Spleen (tissue), 11 donors: ENCODE data around the gene DUOXA2. TPM values are rescaled to one million over a fixed set of nuclear protein-coding genes. Genes with fewer than 3 reads are reported as not detected.

Experiments used
- DNase-seq: peaks from one replicate; pipeline ENCODE4 v3.0.0-alpha.2; 2020
- H3K27ac ChIP-seq, 8 donors: fragments of 200-600 bp; sonication (generic) in 7 of 8; 1 replicate in 4 of 8; 2 replicates in 4 of 8; pipeline versions ENCODE4 v1.5.0 to v1.8.0; 2016 to 2021; ENCODE audit warnings: inconsistent platforms in 4 of 8, mild to moderate bottlenecking in 4 of 8, moderate library complexity in 1 of 8
- H3K27me3 ChIP-seq, 7 donors: fragments of 200-600 bp; sonication (generic) in 6 of 7; replicated peaks in 1 of 7; 1 replicate in 4 of 7; 2 replicates in 3 of 7; pipeline versions ENCODE4 v1.5.0 to v1.8.0; 2016 to 2021; ENCODE audit warnings: inconsistent platforms in 3 of 7, mild to moderate bottlenecking in 1 of 7
- H3K36me3 ChIP-seq, 6 donors: fragments of 200-600 bp; sonication (generic) in 5 of 6; 1 replicate in 4 of 6; 2 replicates in 2 of 6; pipeline versions ENCODE4 v1.5.0 to v1.8.0; 2016 to 2021; ENCODE audit warnings: inconsistent platforms in 2 of 6
- H3K4me1 ChIP-seq, 6 donors: fragments of 200-600 bp; sonication (generic) in 5 of 6; 1 replicate in 3 of 6; 2 replicates in 3 of 6; pipeline versions ENCODE4 v1.5.0 to v1.8.0; 2016 to 2021; ENCODE audit warnings: inconsistent platforms in 3 of 6
- H3K4me3 ChIP-seq, 8 donors: fragments of 200-600 bp; sonication (generic) in 7 of 8; 1 replicate in 4 of 8; 2 replicates in 4 of 8; pipeline versions ENCODE4 v1.5.0 to v1.8.0; 2016 to 2021; ENCODE audit warnings: inconsistent platforms in 4 of 8, mild to moderate bottlenecking in 4 of 8, moderate library complexity in 2 of 8
- H3K9me3 ChIP-seq, 8 donors: fragments of 200-600 bp; sonication (generic) in 7 of 8; 1 replicate in 4 of 8; 2 replicates in 4 of 8; pipeline versions ENCODE4 v1.5.0 to v1.8.0; 2016 to 2021; ENCODE audit warnings: inconsistent platforms in 4 of 8
- CTCF ChIP-seq, 11 experiments: fragments of 200-600 bp in 7 of 11; fragments of 450-650 bp in 4 of 11; sonication (generic) in 4 of 11; IDR thresholded peaks in 8 of 11; conservative IDR thresholded peaks in 3 of 11; 1 replicate in 7 of 11; 2 replicates in 4 of 11; pipeline versions ENCODE4 v1.4.0 to v1.8.0; 2016 to 2021; ENCODE audit warnings: antibody characterized with exemption in 11 of 11, inconsistent platforms in 4 of 11, mild to moderate bottlenecking in 1 of 11
- POLR2A ChIP-seq, 3 donors: fragments of 450-650 bp; IDR thresholded peaks; one replicate each; pipeline ENCODE4 v1.5.1; 2017; ENCODE audit warnings: antibody characterized with exemption in 3 of 3, mild to moderate bottlenecking in 1 of 3
- POLR2AphosphoS5 ChIP-seq, 3 donors: sonication (generic); formaldehyde crosslinking; IDR thresholded peaks; one replicate each; pipeline ENCODE4 v1.5.1; 2017; ENCODE audit warnings: antibody characterized with exemption in 3 of 3
- WGBS, 5 donors: extraction: QIAGEN DNeasy Blood & Tissue Kit in 3 of 5; methylation state at CpG; one replicate each; pipeline versions ENCODE4 v1.1.5 to v1.1.7; 2013 to 2018; 5-methylcytosine and 5-hydroxymethylcytosine counted together
- intact Hi-C: fragments of 100-400 bp; cut with DNase I; formaldehyde crosslinking; loops from one replicate; pipeline ENCODE4 v1.15.0; 2023; ENCODE audit warnings: low total_unique reads
- polyA plus RNA-seq, 3 donors: library from polyadenylated mRNA; stranded (reverse); fragments of 200-250 nt; gene quantifications; one replicate each; pipeline ENCODE4 v1.2.1, GENCODE V29; 2013
- total RNA-seq, 7 donors: library from RNA; depleted of rRNA in 3 of 7; stranded (reverse); fragments of >200 nt in 3 of 7; fragmentation: NEBNext Ultra II Directional in 4 of 7; extraction: Animal tissue kit (Norgen Biotek cat#: 25700) in 4 of 7; gene quantifications; one replicate each; pipeline versions ENCODE4 v1.1.0 to v1.2.1, GENCODE V29; 2016 to 2021
- donor health status: healthy with polysubstance abuse.
- donor health status: DM: no; HTN: no; CAD: no; lungs with moderate emphysema.
- donor health status: DM: no; HTN: no; CAD: no.
- donor health status: Bipolar disorder and iron deficiency.
- donor health status: healthy.
- donor health status: DM: no; HTN: no; CAD: no.
- donor health status: DM: yes; HTN: yes; CAD: no.

DUOXA2 gene
- total and polyA plus RNA-seq, 10 donors, result 0.06 TPM; not detected in 9

GRCh38 chr15:45143946-45144345 is 29.8 kb downstream of the DUOXA2 start:
- no peaks in the 10 kb centered on the region for H3K36me3 ChIP-seq
- no peak overlapping the region for H3K27ac ChIP-seq
- 83 to 87% (median 85%) methylated on average over 10 to 11 of the region's 11 CpGs for WGBS, 5 donors
- peak in 1 of 3 donors; percentile 29 for TF ChIP-seq POLR2AphosphoS5 (IDR thresholded peaks at IDR 0.05)
- TF ChIP-seq CTCF (IDR thresholded peaks at IDR 0.05 in 8 of 11, conservative IDR thresholded peaks at IDR 0.05 in 3 of 11), result no peak
- TF ChIP-seq POLR2A (IDR thresholded peaks at IDR 0.05), result no peak
- no peak overlapping the region for H3K4me3 ChIP-seq
- H3K4me1 ChIP-seq, result no peaks in the 10 kb centered on the region
- no peaks in the 10 kb centered on the region for H3K9me3 ChIP-seq
- DNase-seq, result no peak
- intact Hi-C loops, result no loop called here
- H3K27me3 ChIP-seq, result peaks cover 0 to 13% (median 0%) of the 10 kb centered on the region in 7 donors

DNA sequence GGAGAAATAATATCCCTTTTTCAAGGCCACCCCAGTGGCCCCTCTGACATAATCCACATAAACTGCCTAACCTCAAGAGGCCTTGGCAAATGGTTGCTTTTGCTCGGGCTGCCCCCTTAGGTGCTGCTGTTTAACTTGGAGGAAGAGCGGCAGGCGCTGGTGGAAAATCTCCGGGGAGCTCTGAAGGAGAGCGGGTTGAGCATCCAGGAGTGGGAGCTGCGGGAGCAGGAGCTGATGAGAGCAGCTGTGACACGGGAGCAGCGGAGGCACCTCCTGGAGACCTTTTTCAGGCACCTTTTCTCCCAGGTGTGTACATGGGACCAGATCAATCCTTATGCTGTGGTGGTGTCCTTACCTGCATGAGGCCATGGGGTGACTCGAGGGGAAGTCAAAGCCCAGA is 30.6 kb downstream of the DUOXA2 start:
- Histone ChIP-seq H3K4me1 (no peaks in the 10 kb centered on the region), H3K27me3 (peaks cover 0 to 10% (median 0%) of the 10 kb centered on the region in 7 donors), H3K36me3 (no peaks in the 10 kb centered on the region), H3K9me3 (no peaks in the 10 kb centered on the region), H3K27ac (no peak overlapping the region), H3K4me3 (no peak overlapping the region)
- intact Hi-C loops, result no loop called here
- DNase-seq, result peak; percentile 49
- no peak for TF ChIP-seq CTCF (IDR thresholded peaks at IDR 0.05 in 8 of 11, conservative IDR thresholded peaks at IDR 0.05 in 3 of 11)
- WGBS, 5 donors, result 82 to 88% (median 85%) methylated on average over 9 of the region's 9 CpGs

- Histone ChIP-seq H3K4me3 (no peak overlapping the region), H3K36me3 (peaks cover 0 to 8% (median 0%) of the 10 kb centered on the region in 6 donors), H3K4me1 (no peaks in the 10 kb centered on the region), H3K9me3 (no peaks in the 10 kb centered on the region), H3K27me3 (peaks cover 0 to 10% (median 0%) of the 10 kb centered on the region in 7 donors), H3K27ac (no peak overlapping the region)
- intact Hi-C loops, result no loop called here
- no peak for TF ChIP-seq POLR2AphosphoS5 (IDR thresholded peaks at IDR 0.05)
- no peak for TF ChIP-seq CTCF (IDR thresholded peaks at IDR 0.05 in 8 of 11, conservative IDR thresholded peaks at IDR 0.05 in 3 of 11)
- no peak for TF ChIP-seq POLR2A (IDR thresholded peaks at IDR 0.05)
- no peak for DNase-seq
- 75 to 90% (median 78%) methylated on average over 4 of the region's 4 CpGs for WGBS, 5 donors
These were observed 32.3 kb downstream of the DUOXA2 start for GRCh38 chr15:45146405-45146804.

- 88 to 98% (median 95%) methylated on average over 7 of the region's 7 CpGs for WGBS, 5 donors
- DNase-seq, result peak; percentile 63
- peaks cover 0 to 6% (median 0%) of the 10 kb centered on the region in 7 donors for H3K27me3 ChIP-seq
- H3K36me3 ChIP-seq, result peaks cover 0 to 20% (median 4%) of the 10 kb centered on the region in 6 donors
- no peaks in the 10 kb centered on the region for H3K4me1 ChIP-seq
- H3K9me3 ChIP-seq, result no peaks in the 10 kb centered on the region
- no peak for TF ChIP-seq POLR2A (IDR thresholded peaks at IDR 0.05)
- TF ChIP-seq POLR2AphosphoS5 (IDR thresholded peaks at IDR 0.05), result no peak
- TF ChIP-seq CTCF (IDR thresholded peaks at IDR 0.05 in 8 of 11, conservative IDR thresholded peaks at IDR 0.05 in 3 of 11), result no peak
- no peak overlapping the region for H3K27ac ChIP-seq
- no peak overlapping the region for H3K4me3 ChIP-seq
- intact Hi-C loops, result no loop called here
These were observed 33.5 kb downstream of the DUOXA2 start for GRCh38 chr15:45147606-45148005.
